Naive thymus-derived CD4-positive, alpha-beta T cell (primary cell): ENCODE results near the gene FAM174C. TPM values are rescaled to one million over a fixed set of nuclear protein-coding genes. Genes with fewer than 3 reads are reported as not detected.
A peak's percentile ranks its signal among the peaks of the same experiment; 100 is the strongest.

Experiments used
- ATAC-seq: fragments of 150-1000 bp; cut with Tn5 transposase; 2 replicates; pipeline ENCODE4 v1.10.0; 2021; ENCODE audit warnings: mild to moderate bottlenecking, moderate library complexity
- CTCF ChIA-PET: fragments of 350-600 bp; sonication (Branson Sonifier 250); formaldehyde crosslinking; loops from one replicate; lab custom pipeline; 2021; ENCODE audit warnings: antibody characterized with exemption; lab: Charles Lee
- POLR2A ChIA-PET: fragments of 350-600 bp; sonication (Branson Sonifier 250); formaldehyde crosslinking; loops from one replicate; lab custom pipeline; 2021; ENCODE audit warnings: antibody characterized with exemption, inconsistent platforms; lab: Charles Lee
- DNase-seq, 9 donors: peaks; one replicate each; pipeline versions ENCODE4 v3.0.0 to v3.0.0-alpha.2; 2020 to 2022; ENCODE audit warnings: mixed read lengths in 1 of 9
- H3K27ac ChIP-seq: one replicate; pipeline ENCODE4 v1.7.0; 2013; ENCODE audit warnings: mild to moderate bottlenecking, low read depth, low read length, moderate library complexity
- H3K27me3 ChIP-seq, 2 donors: one replicate each; pipeline ENCODE4 v1.7.0; 2013; ENCODE audit warnings: low read length in 2 of 2, mild to moderate bottlenecking in 2 of 2, moderate library complexity in 2 of 2; ENCODE audit not compliant: control insufficient read depth in 2 of 2, insufficient read depth in 2 of 2
- H3K36me3 ChIP-seq, 3 experiments: 1 replicate in 2 of 3; 2 replicates in 1 of 3; pipeline ENCODE4 v1.7.0; 2013; ENCODE audit warnings: low read length in 3 of 3, mild to moderate bottlenecking in 3 of 3, moderate library complexity in 1 of 3; ENCODE audit not compliant: insufficient read depth in 3 of 3, control insufficient read depth in 2 of 3
- H3K4me1 ChIP-seq, 2 donors: one replicate each; pipeline ENCODE4 v1.7.0; 2013; ENCODE audit warnings: low read length in 2 of 2, mild to moderate bottlenecking in 2 of 2, moderate library complexity in 1 of 2; ENCODE audit not compliant: control insufficient read depth in 2 of 2, insufficient read depth in 2 of 2
- H3K4me3 ChIP-seq: 2 replicates; pipeline ENCODE4 v1.7.0; 2013; ENCODE audit warnings: mild to moderate bottlenecking, low read length
- H3K9me3 ChIP-seq, 3 experiments: 1 replicate in 2 of 3; 2 replicates in 1 of 3; pipeline ENCODE4 v1.7.0; 2013; ENCODE audit warnings: low read length in 3 of 3; ENCODE audit not compliant: control insufficient read depth in 2 of 3
- H3K27ac Mint-ChIP-seq, 9 donors: one replicate each; pipeline ENCODE4 v1.8.0; 2020 to 2022; ENCODE audit warnings: mixed read lengths in 9 of 9, mild to moderate bottlenecking in 8 of 9, moderate library complexity in 5 of 9, inconsistent platforms in 2 of 9
- H3K27me3 Mint-ChIP-seq, 5 donors: one replicate each; pipeline ENCODE4 v1.8.0; 2021 to 2022; ENCODE audit warnings: mixed read lengths in 5 of 5, mild to moderate bottlenecking in 1 of 5
- H3K36me3 Mint-ChIP-seq, 5 donors: one replicate each; pipeline ENCODE4 v1.8.0; 2020 to 2022; ENCODE audit warnings: mixed read lengths in 5 of 5, mild to moderate bottlenecking in 3 of 5, inconsistent platforms in 1 of 5
- H3K4me1 Mint-ChIP-seq, 7 donors: one replicate each; pipeline ENCODE4 v1.8.0; 2020 to 2022; ENCODE audit warnings: mixed read lengths in 7 of 7, mild to moderate bottlenecking in 3 of 7, inconsistent platforms in 1 of 7
- H3K4me3 Mint-ChIP-seq, 10 donors: one replicate each; pipeline ENCODE4 v1.8.0; 2020 to 2022; ENCODE audit warnings: mild to moderate bottlenecking in 10 of 10, mixed read lengths in 10 of 10, moderate library complexity in 6 of 10, inconsistent platforms in 2 of 10
- H3K9me3 Mint-ChIP-seq, 11 donors: one replicate each; pipeline ENCODE4 v1.8.0; 2020 to 2022; ENCODE audit warnings: mixed read lengths in 11 of 11, mild to moderate bottlenecking in 4 of 11, inconsistent platforms in 1 of 11, moderate library complexity in 1 of 11
- intact Hi-C, 2 donors: fragments of 100-400 bp; cut with micrococcal nuclease; formaldehyde crosslinking; loops; one replicate each; pipeline ENCODE4 v1.15.1; 2023
- polyA plus RNA-seq, 2 donors: library from polyadenylated mRNA; unstranded; fragments of 300-500 nt; fragmentation: Illumina TruSeq; gene quantifications; one replicate each; pipeline ENCODE4 v1.2.3, GENCODE V29; 2021
- total RNA-seq, 6 experiments: library from RNA in 5 of 6; stranded (reverse) in 5 of 6; gene quantifications; 1 replicate in 5 of 6; 2 replicates in 1 of 6; pipeline ENCODE4 v1.2.3 and lab custom pipeline; 2021 to 2026

FAM174C gene
- total and polyA plus RNA-seq, 7 experiments from 2014 or later = 31.7 to 78.8 (median 50.0) TPM

DNA sequence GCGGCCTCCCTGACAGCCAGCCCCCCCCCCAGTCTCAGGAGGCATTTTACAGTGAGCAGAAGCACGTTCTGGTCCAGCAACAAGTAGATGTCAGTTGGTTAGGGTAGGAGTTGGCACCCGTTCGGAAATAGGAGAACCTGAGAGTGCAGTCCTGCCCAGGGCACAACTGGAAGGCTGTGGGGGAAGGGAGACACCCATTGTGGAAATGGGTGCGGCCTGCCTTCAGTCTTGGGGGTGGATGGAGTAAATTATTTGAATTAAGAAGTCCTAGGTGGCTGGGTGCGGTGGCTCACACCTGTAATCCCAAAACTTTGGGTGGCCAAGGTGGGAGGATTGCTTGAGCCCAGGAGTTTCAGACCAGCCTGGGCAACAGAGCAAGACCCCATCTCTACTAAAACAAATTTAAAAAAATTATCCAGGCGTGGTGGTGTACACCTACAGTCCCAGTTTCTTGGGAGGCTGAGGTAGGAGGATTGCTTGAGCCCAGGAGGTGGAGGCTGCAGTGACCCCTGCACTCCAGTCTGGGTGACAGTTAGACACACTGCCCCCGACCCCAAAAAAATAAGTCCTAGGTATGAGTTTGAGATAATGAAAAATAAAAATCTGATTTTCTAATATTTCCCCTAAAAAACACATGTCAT is 5.0 kb upstream of the FAM174C start:
- Histone ChIP-seq H3K4me1 (peaks cover 71% of the 10 kb centered on the region in 2 donors), H3K36me3 (peaks cover 39 to 44% (median 42%) of the 10 kb centered on the region in 3 experiments), H3K9me3 (no peaks in the 10 kb centered on the region), H3K4me3 (peak overlapping the region; percentile 76), H3K27ac (peak overlapping the region; percentile 82), H3K27me3 (no peaks in the 10 kb centered on the region)
- DNase-seq (no peak), ATAC-seq (no peak)
- POLR2A ChIA-PET = interaction anchor here (1.7 to 6.6 kb wide), 4 partner anchors 10 to 26 kb away, joined by 16 to 229 read pairs (median 40); no protein-coding TSS in a partner anchor
- H3K27me3 Mint-ChIP-seq = peaks cover 0 to 6% (median 0%) of the 10 kb centered on the region in 5 donors
- peak overlapping the region; percentile 84 to 94 (median 91) for H3K27ac Mint-ChIP-seq
- CTCF ChIA-PET = no interaction called here
- H3K4me3 Mint-ChIP-seq = peak overlapping the region; percentile 88 to 96 (median 90)
- peaks cover 0 to 11% (median 0%) of the 10 kb centered on the region in 11 donors for H3K9me3 Mint-ChIP-seq
- H3K4me1 Mint-ChIP-seq = peaks cover 50 to 69% (median 59%) of the 10 kb centered on the region in 7 donors
- intact Hi-C loops = no loop called here
- peaks cover 0 to 37% (median 23%) of the 10 kb centered on the region in 5 donors for H3K36me3 Mint-ChIP-seq

DNA sequence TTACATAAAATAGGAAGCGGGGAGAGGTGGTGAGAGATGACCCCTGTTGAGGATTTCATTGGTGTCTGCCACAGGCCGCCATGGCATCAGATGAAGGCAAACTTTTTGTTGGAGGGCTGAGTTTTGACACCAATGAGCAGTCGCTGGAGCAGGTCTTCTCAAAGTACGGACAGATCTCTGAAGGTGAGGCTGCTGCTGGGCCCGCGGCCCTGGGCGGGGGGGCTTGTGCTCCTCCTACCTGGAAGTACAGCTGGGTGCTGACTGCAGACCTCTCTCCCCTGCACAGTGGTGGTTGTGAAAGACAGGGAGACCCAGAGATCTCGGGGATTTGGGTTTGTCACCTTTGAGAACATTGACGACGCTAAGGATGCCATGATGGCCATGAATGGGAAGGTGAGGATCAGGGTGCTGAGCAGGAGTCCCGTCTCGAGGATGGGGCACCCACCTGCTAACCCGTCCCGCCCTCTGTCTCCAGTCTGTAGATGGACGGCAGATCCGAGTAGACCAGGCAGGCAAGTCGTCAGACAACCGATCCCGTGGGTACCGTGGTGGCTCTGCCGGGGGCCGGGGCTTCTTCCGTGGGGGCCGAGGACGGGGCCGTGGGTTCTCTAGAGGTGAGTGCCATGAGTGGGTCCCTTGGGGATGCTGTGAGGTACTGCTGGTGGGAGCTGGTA is 4.3 kb upstream of the FAM174C start:
- peaks cover 46 to 66% (median 55%) of the 10 kb centered on the region in 7 donors for H3K4me1 Mint-ChIP-seq
- H3K36me3 Mint-ChIP-seq = peaks cover 0 to 37% (median 23%) of the 10 kb centered on the region in 5 donors
- Histone ChIP-seq H3K27me3 (no peaks in the 10 kb centered on the region), H3K4me3 (peak overlapping the region; percentile 76), H3K4me1 (peaks cover 71 to 72% of the 10 kb centered on the region in 2 donors), H3K36me3 (peaks cover 39 to 44% (median 42%) of the 10 kb centered on the region in 3 experiments), H3K9me3 (no peaks in the 10 kb centered on the region), H3K27ac (peak overlapping the region; percentile 82)
- CTCF ChIA-PET = interaction anchor here (1.0 kb wide), 1 partner anchor 27 kb away, joined by 3 read pairs; no protein-coding TSS in a partner anchor
- H3K27ac Mint-ChIP-seq = peak overlapping the region; percentile 84 to 94 (median 91)
- ATAC-seq (no peak), DNase-seq (no peak)
- peak overlapping the region; percentile 88 to 96 (median 90) for H3K4me3 Mint-ChIP-seq
- H3K27me3 Mint-ChIP-seq = peaks cover 0 to 6% (median 0%) of the 10 kb centered on the region in 5 donors
- intact Hi-C loops = no loop called here
- POLR2A ChIA-PET = interaction anchor here (1.8 to 6.6 kb wide), 3 partner anchors 9 to 27 kb away, joined by 7 to 60 read pairs (median 22); no protein-coding TSS in a partner anchor
- peaks cover 0 to 11% (median 0%) of the 10 kb centered on the region in 11 donors for H3K9me3 Mint-ChIP-seq

DNA sequence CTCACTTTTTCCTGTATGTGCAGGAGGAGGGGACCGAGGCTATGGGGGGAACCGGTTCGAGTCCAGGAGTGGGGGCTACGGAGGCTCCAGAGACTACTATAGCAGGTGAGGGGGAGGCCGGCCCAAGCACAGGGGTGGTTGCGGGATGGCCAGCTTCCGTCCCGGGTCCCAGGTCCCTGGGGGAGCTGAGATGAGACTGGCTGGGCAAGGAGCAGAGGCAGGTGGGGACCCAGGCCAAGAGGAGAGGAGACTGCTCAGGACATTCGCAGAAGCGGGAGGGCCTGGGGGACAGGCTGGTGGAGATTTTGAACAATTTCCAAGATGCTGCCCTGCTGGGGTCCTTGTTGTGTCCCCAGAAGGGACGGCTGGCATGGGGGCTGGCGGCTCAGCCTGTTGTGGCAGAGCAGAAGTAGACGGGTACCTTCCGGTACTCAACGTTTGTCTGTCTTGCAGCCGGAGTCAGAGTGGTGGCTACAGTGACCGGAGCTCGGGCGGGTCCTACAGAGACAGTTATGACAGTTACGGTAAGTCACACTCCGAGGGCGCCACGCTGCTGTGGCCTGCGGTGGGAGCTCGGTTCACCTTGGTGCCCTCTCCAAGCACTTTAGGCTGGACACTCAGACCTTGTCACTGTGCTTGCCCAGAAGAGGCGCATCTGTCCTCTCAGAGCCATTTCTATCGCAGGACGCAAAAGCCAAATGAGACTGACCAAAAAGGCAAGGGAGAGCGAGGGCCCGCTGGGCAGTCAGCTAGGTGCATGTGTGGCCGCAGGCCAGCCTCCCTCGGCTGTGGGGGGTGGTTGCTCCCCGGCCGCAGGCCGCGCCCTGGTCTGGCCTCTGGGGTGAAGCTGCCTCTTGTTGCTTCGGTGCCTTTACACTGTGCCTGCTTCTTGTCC is 3.6 kb upstream of the FAM174C start:
- peaks cover 39 to 44% (median 42%) of the 10 kb centered on the region in 3 experiments for H3K36me3 ChIP-seq
- peaks cover 0 to 11% (median 0%) of the 10 kb centered on the region in 11 donors for H3K9me3 Mint-ChIP-seq
- ChIA-PET POLR2A (interaction anchor here (0.5 to 6.6 kb wide), 5 partner anchors 10 to 611 kb away, joined by 3 to 60 read pairs (median 7); no protein-coding TSS in a partner anchor), CTCF (interaction anchor here (1.0 kb wide), 1 partner anchor 28 kb away, joined by 3 read pairs; no protein-coding TSS in a partner anchor)
- H3K36me3 Mint-ChIP-seq = peaks cover 0 to 37% (median 23%) of the 10 kb centered on the region in 5 donors
- intact Hi-C loops = no loop called here
- no peaks in the 10 kb centered on the region for H3K27me3 ChIP-seq
- H3K9me3 ChIP-seq = no peaks in the 10 kb centered on the region
- peak overlapping the region; percentile 55 to 94 (median 90) for H3K27ac Mint-ChIP-seq
- peak overlapping the region; percentile 88 to 96 (median 90) for H3K4me3 Mint-ChIP-seq
- peak overlapping the region; percentile 76 for H3K4me3 ChIP-seq
- peak overlapping the region; percentile 82 for H3K27ac ChIP-seq
- DNase-seq (no peak), ATAC-seq (no peak)
- H3K4me1 ChIP-seq = peaks cover 75 to 80% of the 10 kb centered on the region in 2 donors
- H3K4me1 Mint-ChIP-seq = peaks cover 49 to 70% (median 60%) of the 10 kb centered on the region in 7 donors
- peaks cover 0 to 6% (median 0%) of the 10 kb centered on the region in 5 donors for H3K27me3 Mint-ChIP-seq

DNA sequence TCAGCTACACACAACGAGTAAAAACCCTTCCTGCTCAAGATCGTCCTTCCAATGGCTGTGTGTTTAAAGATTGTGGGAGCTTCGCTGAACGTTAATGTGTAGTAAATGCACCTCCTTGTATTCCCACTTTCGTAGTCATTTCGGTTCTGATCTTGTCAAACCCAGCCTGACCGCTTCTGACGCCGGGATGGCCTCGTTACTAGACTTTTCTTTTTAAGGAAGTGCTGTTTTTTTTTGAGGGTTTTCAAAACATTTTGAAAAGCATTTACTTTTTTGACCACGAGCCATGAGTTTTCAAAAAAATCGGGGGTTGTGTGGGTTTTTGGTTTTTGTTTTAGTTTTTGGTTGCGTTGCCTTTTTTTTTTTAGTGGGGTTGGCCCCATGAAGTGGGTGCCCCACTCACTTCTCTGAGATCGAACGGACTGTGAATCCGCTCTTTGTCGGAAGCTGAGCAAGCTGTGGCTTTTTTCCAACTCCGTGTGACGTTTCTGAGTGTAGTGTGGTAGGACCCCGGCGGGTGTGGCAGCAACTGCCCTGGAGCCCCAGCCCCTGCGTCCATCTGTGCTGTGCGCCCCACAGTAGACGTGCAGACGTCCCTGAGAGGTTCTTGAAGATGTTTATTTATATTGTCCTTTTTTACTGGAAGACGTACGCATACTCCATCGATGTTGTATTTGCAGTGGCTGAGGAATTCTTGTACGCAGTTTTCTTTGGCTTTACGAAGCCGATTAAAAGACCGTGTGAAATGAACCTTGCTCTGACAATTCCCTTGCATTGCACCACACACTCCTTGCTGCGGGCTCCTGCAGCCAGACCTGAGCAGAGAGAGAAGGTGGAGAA is 2.7 kb upstream of the FAM174C start:
- Mint-ChIP-seq H3K27me3 (peaks cover 0 to 2% (median 0%) of the 10 kb centered on the region in 5 donors), H3K36me3 (peaks cover 0 to 37% (median 23%) of the 10 kb centered on the region in 5 donors), H3K9me3 (peaks cover 0 to 13% (median 0%) of the 10 kb centered on the region in 11 donors), H3K4me1 (peaks cover 46 to 66% (median 60%) of the 10 kb centered on the region in 7 donors), H3K27ac (peak overlapping the region; percentile 35 to 91 (median 82)), H3K4me3 (peak overlapping the region; percentile 33 to 96 (median 75))
- no peak for ATAC-seq
- Histone ChIP-seq H3K9me3 (no peaks in the 10 kb centered on the region), H3K4me1 (peaks cover 68 to 77% of the 10 kb centered on the region in 2 donors), H3K4me3 (no peak overlapping the region), H3K27ac (peak overlapping the region; percentile 82), H3K27me3 (no peaks in the 10 kb centered on the region), H3K36me3 (peaks cover 39 to 48% (median 42%) of the 10 kb centered on the region in 3 experiments)
- intact Hi-C loops = no loop called here
- no peak for DNase-seq
- ChIA-PET CTCF (interaction anchor here (1.0 kb wide), 1 partner anchor 29 kb away, joined by 5 read pairs; no protein-coding TSS in a partner anchor), POLR2A (interaction anchor here (0.7 to 6.6 kb wide), 9 partner anchors 9 to 219 kb away, joined by 3 to 60 read pairs (median 5); no protein-coding TSS in a partner anchor)

DNA sequence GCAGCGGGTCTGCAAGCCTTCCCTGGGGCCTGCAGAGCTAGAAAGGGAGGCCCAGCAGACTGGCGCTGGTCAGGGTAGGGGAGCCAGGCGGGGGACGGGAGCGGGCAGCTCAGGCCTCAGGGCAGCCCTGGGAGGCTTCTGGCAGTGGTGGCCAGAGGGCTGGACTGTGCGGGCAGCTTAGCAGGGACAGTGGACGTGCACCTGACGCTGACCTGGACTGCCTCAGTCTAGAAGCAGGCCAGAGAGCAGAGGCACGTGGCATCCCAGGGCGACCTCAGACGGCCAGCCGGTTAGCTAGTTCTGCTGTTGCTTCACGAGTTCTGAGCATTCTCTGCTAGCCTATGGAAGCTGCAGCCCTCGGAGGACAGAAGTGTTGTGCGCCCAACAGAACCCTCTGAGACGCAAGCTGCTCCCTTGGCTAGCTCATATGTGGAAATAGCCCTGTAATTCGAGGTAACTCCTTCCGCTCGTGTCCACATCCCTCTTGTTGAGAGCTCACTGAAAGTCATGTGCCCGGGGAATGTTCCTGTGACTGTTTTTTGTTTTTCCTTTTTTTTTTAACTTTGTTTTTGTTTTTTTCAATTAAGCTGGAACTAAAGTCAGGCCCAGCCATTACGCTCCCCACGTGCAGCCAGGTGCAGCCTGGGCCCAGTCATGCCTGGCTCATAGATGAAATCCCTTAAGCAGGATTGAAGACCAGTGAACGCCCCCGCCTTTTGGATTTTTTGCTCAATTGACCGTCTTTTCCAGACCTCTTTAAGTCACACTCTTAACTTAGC is 1.9 kb upstream of the FAM174C start:
- no peak for ATAC-seq
- Histone ChIP-seq H3K9me3 (no peaks in the 10 kb centered on the region), H3K36me3 (peaks cover 39 to 55% (median 42%) of the 10 kb centered on the region in 3 experiments), H3K27me3 (no peaks in the 10 kb centered on the region), H3K4me1 (peaks cover 59 to 69% of the 10 kb centered on the region in 2 donors), H3K4me3 (no peak overlapping the region), H3K27ac (peak overlapping the region; percentile 93)
- Mint-ChIP-seq H3K4me3 (peak overlapping the region; percentile 21 to 96 (median 72)), H3K9me3 (peaks cover 0 to 13% (median 0%) of the 10 kb centered on the region in 11 donors), H3K27ac (peak overlapping the region; percentile 53 to 90 (median 83)), H3K36me3 (peaks cover 0 to 42% (median 23%) of the 10 kb centered on the region in 5 donors), H3K27me3 (peaks cover 0 to 2% (median 0%) of the 10 kb centered on the region in 5 donors), H3K4me1 (peaks cover 45 to 63% (median 55%) of the 10 kb centered on the region in 7 donors)
- CTCF ChIA-PET = interaction anchor here (0.7 to 1.0 kb wide), 2 partner anchors 29 to 125 kb away, joined by 3 to 5 read pairs; no protein-coding TSS in a partner anchor
- intact Hi-C loops = loop anchor here in 1 of 2 donors (2.0 kb wide), 2 partner anchors 13 to 253 kb away; partner anchors contain the start of genes RNU6-2 and TMEM259
- POLR2A ChIA-PET = interaction anchor here (0.6 to 6.6 kb wide), 9 partner anchors 10 to 297 kb away, joined by 3 to 60 read pairs (median 3); no protein-coding TSS in a partner anchor
- DNase-seq = no peak
